ENCODE measurements around the gene LIN28A.
"Not testable (repeated sequence)": the region's sequence is repeated elsewhere in the genome, so short reads cannot be mapped to it uniquely, and the experiment has no call there.

Gene LIN28A

DNA sequence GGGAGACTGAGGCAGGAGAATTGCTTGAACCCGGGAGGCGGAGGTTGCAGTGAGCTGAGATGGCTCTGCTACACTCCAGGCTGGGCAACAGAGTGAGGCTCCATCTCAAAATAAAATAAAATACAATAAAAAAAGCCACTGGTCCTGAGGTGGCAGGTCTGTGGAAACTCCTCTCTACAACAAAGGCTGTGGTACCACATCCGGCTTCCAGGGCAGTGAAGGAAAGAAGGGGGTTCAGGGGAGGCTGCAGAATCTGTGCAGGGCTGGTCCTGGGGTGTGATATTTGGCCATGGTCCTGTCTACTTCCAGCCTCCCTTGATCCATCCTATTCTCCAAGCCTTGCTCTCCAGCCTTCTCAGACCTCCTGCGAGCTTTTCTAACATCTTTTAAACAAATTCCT is 37.3 kb upstream of the LIN28A start:
- ATAC-seq (replicated peaks; ENCODE audit: extremely low read depth, poor library complexity, severe bottlenecking) (peak; percentile 42), DNase-seq (ENCODE audit: low spot score in 2 of 2) (no peak)
- peak overlapping the region; percentile 75 for H3K4me3 Mint-ChIP-seq
- H3K36me3 Mint-ChIP-seq (ENCODE audit: insufficient read depth): peaks cover 10% of the 10 kb centered on the region
- peak overlapping the region; percentile 75 for H3K27ac Mint-ChIP-seq (ENCODE audit: low read depth)
- no peaks in the 10 kb centered on the region for H3K27me3 Mint-ChIP-seq
- peaks cover 5% of the 10 kb centered on the region for H3K9me3 Mint-ChIP-seq
- H3K4me1 Mint-ChIP-seq: peaks cover 80% of the 10 kb centered on the region

DNA sequence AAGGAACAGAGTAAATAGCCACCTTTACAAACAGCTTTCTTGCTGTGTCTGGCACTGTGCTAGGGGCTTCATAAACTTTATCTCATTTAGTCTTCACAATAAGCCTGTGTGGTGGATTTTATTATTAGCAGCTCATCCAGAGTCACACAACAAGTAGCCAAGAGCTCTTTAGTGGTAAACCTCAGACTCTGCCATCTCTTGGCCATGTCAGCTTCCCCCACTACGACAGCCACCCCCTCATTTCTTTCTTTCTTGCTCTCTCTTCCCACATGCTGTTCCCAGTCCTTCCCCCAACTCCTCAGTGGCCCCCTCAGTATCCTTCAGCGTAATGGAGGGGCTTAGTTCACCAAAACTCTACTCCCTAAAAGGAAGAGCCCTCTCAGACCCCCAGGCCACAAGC is 36.8 kb upstream of the LIN28A start:
- peak overlapping the region; percentile 75 for H3K27ac Mint-ChIP-seq (ENCODE audit: low read depth)
- peaks cover 16% of the 10 kb centered on the region for H3K36me3 Mint-ChIP-seq (ENCODE audit: insufficient read depth)
- H3K9me3 Mint-ChIP-seq: peaks cover 5% of the 10 kb centered on the region
- DNase-seq (ENCODE audit: low spot score in 2 of 2) (no peak), ATAC-seq (replicated peaks; ENCODE audit: extremely low read depth, poor library complexity, severe bottlenecking) (no peak)
- H3K27me3 Mint-ChIP-seq: no peaks in the 10 kb centered on the region
- peaks cover 85% of the 10 kb centered on the region for H3K4me1 Mint-ChIP-seq
- H3K4me3 Mint-ChIP-seq: peak overlapping the region; percentile 75

DNA sequence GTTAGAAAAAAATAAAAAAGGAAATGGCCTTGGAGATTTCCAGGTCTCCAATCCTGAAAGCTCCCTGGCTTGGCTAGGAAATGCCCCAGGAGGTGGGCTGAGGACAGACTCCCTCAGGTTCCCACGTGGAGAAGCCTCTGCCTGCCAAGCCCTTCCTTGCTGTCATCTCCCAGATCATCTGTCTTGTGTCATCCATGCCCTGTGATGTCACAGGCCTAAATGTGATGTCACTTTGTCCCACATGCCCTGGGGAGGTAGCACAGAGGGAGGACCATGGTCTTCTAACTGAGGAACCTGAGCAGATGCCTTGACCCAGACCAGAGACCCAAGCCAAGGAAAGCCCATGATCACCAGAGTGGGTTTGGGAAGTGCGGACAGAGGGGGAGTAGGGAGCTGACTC is 36.3 kb upstream of the LIN28A start:
- not testable (repeated sequence) for DNase-seq (ENCODE audit: low spot score in 2 of 2); H3K9me3 Mint-ChIP-seq; ATAC-seq (replicated peaks; ENCODE audit: extremely low read depth, poor library complexity, severe bottlenecking); H3K27me3 Mint-ChIP-seq
- Mint-ChIP-seq H3K4me1 (peaks cover 86% of the 10 kb centered on the region), H3K27ac (ENCODE audit: low read depth) (peak overlapping the region; percentile 75), H3K36me3 (ENCODE audit: insufficient read depth) (peaks cover 16% of the 10 kb centered on the region), H3K4me3 (peak overlapping the region; percentile 75)

DNA sequence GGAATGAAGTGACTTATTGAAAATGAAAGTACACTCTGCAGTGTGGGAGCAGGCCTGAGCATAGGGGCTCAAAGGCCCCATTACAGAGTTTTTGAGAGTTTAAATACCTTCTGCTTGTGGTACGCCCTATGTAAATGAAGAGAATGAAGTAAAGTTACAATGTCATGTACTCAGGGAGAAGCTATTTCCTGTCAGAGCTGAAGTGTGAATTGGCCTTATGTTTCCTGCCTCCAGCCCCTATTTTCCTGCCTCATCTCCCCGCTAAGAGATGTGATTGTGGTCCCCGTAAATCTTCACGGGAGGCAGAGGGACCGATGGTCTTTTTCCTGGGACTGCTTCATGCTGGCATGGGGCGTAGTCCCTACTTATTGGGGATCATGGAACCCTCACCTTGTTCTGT is 35.5 kb upstream of the LIN28A start:
- Mint-ChIP-seq H3K36me3 (ENCODE audit: insufficient read depth) (peaks cover 19% of the 10 kb centered on the region), H3K27ac (ENCODE audit: low read depth) (peak overlapping the region; percentile 55), H3K4me1 (peaks cover 82% of the 10 kb centered on the region), H3K27me3 (no peaks in the 10 kb centered on the region), H3K4me3 (peak overlapping the region; percentile 75), H3K9me3 (peaks cover 5% of the 10 kb centered on the region)
- DNase-seq (ENCODE audit: low spot score in 2 of 2) (no peak), ATAC-seq (replicated peaks; ENCODE audit: extremely low read depth, poor library complexity, severe bottlenecking) (no peak)

DNA sequence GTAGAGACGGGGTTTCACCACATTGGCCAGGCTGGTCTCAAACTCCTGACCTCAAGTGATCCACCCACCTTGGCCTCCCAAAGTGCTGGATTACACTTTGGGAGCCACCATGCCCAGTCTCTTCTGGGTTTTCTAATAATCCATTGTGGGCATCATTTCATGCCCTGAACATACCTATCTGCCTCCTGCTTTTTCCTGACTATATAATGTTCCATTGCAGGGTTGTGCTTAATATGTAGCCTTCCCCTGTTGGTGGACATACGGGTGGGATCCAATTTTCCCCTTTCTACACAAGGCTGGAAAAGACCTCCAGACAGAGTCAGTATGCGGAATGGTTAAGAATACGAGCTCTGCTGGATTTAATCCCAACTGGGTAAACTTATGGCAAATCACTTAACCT is 34.6 kb upstream of the LIN28A start:
- H3K27me3 Mint-ChIP-seq: no peaks in the 10 kb centered on the region
- peaks cover 76% of the 10 kb centered on the region for H3K4me1 Mint-ChIP-seq
- H3K9me3 Mint-ChIP-seq: peaks cover under 1% of the 10 kb centered on the region
- H3K36me3 Mint-ChIP-seq (ENCODE audit: insufficient read depth): peaks cover 16% of the 10 kb centered on the region
- no peak overlapping the region for H3K27ac Mint-ChIP-seq (ENCODE audit: low read depth)
- ATAC-seq (replicated peaks; ENCODE audit: extremely low read depth, poor library complexity, severe bottlenecking): no peak
- H3K4me3 Mint-ChIP-seq: no peak overlapping the region
- no peak for DNase-seq (ENCODE audit: low spot score in 2 of 2)

DNA sequence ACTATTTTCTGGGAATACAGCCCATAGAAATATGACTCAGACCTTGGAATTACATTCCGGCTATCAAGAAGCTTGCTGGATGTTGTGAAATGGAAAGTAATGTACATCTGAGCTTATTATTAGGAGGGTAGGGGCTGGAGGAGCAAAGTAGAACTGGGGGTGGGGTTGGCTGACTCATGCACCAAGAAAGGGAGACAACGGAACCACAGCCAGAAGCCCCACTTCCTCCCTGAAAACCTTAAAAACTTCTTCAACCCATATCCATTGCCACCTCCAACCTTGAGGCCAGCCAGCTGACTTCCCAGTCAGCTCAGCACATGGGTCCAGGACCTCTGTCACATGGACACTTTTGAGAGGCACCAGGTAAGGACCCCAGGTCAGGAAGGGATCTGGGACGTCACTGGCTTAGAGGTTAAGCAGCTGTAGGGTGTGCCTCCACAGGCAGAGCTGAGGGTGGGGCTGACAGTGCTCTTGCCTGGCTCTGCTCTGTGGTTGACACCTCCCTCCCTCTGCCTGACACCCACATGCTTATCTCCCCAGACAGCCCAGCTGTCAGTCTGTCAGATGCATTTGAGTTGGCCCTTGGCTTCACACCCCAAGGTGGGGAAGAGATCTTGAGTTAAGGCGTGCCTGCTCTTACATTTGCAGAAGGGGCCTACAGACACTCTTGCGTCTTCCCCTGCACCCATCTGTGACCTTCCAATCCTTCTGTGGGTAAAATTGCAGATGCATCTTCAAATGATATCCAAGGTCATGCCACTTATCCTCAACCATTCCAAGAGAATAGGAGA is 32.3 kb upstream of the LIN28A start:
- Mint-ChIP-seq H3K9me3 (no peaks in the 10 kb centered on the region), H3K4me3 (peak overlapping the region; percentile 73), H3K36me3 (ENCODE audit: insufficient read depth) (peaks cover 15% of the 10 kb centered on the region), H3K27ac (ENCODE audit: low read depth) (peak overlapping the region; percentile 97), H3K4me1 (peaks cover 61% of the 10 kb centered on the region), H3K27me3 (no peaks in the 10 kb centered on the region)
- ATAC-seq (replicated peaks; ENCODE audit: extremely low read depth, poor library complexity, severe bottlenecking) (peak; percentile 97), DNase-seq (ENCODE audit: low spot score in 2 of 2) (peak; percentile 65 to 89)

DNA sequence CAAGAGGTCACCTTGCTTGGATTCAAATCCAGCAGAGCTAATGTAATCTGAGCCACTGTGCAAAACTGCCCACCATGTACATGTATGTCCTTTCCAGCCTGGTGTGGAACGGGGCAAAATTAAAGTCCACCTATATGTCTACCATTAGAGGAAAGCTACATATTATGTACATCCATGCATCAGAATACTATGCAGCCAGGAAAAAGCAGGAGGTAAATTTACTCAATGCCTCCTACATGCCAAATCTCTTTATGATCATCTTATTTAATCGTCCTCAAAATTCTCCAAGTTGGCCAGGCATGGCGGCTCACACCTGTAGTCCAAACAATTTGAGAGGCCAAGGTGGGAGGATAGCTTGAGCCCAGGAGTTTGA is 31.8 kb upstream of the LIN28A start:
- no peak for ATAC-seq (replicated peaks; ENCODE audit: extremely low read depth, poor library complexity, severe bottlenecking)
- Mint-ChIP-seq H3K4me1 (peaks cover 57% of the 10 kb centered on the region), H3K4me3 (peak overlapping the region; percentile 73), H3K27me3 (no peaks in the 10 kb centered on the region), H3K36me3 (ENCODE audit: insufficient read depth) (peaks cover 15% of the 10 kb centered on the region), H3K27ac (ENCODE audit: low read depth) (peak overlapping the region; percentile 97), H3K9me3 (no peaks in the 10 kb centered on the region)
- no peak for DNase-seq (ENCODE audit: low spot score in 2 of 2)

DNA sequence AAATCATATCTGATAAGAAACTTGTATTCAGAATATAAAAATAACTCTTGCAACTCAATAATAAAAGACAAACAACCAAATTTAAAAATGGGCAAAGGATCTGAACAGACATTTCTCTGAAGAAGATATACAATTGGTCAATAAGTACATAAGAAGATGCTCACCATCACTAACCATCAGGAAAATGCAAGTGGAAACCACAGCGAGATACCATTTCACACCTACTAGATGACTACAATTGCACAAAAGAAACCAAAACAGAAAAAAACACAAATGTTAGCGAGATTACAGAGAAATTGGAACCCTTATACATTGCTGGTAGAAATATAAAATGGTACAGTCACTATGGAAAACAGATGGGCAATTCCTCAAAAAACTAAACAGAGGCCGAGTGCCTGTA is 26.5 kb upstream of the LIN28A start:
- Mint-ChIP-seq H3K4me1 (peaks cover 35% of the 10 kb centered on the region), H3K27ac (ENCODE audit: low read depth) (peak overlapping the region; percentile 24), H3K36me3 (ENCODE audit: insufficient read depth) (peaks cover 5% of the 10 kb centered on the region), H3K27me3 (peaks cover 8% of the 10 kb centered on the region), H3K4me3 (peak overlapping the region; percentile 60), H3K9me3 (no peaks in the 10 kb centered on the region)
- DNase-seq (ENCODE audit: low spot score in 2 of 2) (no peak), ATAC-seq (replicated peaks; ENCODE audit: extremely low read depth, poor library complexity, severe bottlenecking) (peak; percentile 58)

DNA sequence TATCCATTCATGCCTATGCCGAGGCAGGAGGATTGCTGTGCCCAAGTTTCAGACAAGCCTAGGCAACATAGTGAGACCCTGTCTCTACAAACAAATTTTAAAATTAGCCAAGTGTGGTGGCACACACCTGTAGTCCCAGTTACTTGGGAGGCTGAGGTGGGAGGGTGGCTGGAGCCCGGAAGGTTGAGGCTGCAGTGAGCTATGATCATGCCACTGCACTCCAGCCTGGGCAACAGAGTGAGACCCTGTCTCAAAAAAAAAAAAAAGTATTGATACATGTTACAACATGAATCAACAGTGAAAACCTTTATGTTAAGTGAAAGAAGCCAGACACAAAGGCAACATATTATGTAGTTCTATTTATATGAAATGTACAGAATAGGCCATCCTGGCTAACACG is 25.6 kb upstream of the LIN28A start:
- DNase-seq (ENCODE audit: low spot score in 2 of 2); H3K9me3 Mint-ChIP-seq; ATAC-seq (replicated peaks; ENCODE audit: extremely low read depth, poor library complexity, severe bottlenecking); H3K36me3 Mint-ChIP-seq (ENCODE audit: insufficient read depth): not testable (repeated sequence)
- H3K4me1 Mint-ChIP-seq: peaks cover 35% of the 10 kb centered on the region
- peaks cover 10% of the 10 kb centered on the region for H3K27me3 Mint-ChIP-seq
- H3K27ac Mint-ChIP-seq (ENCODE audit: low read depth): peak overlapping the region; percentile 83
- H3K4me3 Mint-ChIP-seq: peak overlapping the region; percentile 18

DNA sequence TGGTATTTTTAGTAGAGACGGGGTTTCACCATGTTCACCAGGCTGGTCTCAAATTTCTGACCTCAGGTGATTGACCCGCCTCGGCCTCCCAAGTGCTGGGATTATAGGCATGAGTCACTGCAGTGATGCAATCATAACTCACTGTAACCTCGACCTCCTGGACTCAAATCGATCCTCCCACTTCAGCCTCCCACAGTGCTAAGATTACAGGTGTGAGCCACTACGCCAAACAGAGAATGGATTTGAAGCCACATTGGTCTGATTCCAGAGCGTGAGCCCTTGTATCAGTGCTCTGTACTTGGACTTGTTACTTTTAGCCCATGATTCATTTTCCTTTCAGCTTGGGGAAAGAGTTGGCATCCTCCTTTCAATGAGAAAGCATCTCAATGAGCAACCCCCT is 23.2 kb upstream of the LIN28A start:
- no peak for ATAC-seq (replicated peaks; ENCODE audit: extremely low read depth, poor library complexity, severe bottlenecking)
- no peak overlapping the region for H3K27ac Mint-ChIP-seq (ENCODE audit: low read depth)

DNA sequence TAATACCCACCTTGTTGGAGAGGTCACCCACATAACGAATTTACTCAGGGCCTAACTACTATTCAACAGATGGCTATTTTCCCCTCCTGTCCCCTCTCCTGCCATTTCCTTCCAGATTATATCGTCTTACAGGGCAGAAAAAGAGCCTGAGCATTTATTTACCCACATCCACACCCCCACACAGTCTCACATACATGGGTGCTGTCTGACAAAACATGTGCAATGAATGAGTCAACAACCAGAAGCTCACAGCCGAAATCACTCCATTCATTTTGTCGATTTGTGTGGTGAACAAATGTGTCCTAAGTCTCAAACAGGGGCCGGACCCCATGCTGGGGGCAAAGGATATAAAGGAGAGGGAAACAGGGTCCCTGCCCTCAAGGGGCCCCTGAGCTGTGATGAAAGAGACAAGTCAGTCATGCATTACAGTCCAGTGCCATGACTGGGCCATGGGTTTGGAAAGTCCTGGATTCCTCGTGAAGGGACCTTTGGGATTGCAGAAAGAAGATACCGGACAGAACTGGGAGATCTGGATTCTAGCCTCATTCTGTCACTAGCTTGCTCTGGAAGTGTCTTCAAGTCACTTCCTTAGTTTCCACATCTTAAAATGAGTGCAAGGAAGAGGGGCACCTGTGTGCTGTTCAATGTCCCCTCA is 21.7 kb upstream of the LIN28A start:
- no peaks in the 10 kb centered on the region for H3K9me3 Mint-ChIP-seq
- H3K36me3 Mint-ChIP-seq (ENCODE audit: insufficient read depth): peaks cover 2% of the 10 kb centered on the region
- peaks cover 10% of the 10 kb centered on the region for H3K27me3 Mint-ChIP-seq
- peaks cover 41% of the 10 kb centered on the region for H3K4me1 Mint-ChIP-seq
- H3K27ac Mint-ChIP-seq (ENCODE audit: low read depth): no peak overlapping the region
- ATAC-seq (replicated peaks; ENCODE audit: extremely low read depth, poor library complexity, severe bottlenecking) (no peak), DNase-seq (ENCODE audit: low spot score in 2 of 2) (no peak)
- no peak overlapping the region for H3K4me3 Mint-ChIP-seq

More for the DNA sequence above, 23.2 kb upstream of the LIN28A start:
- Mint-ChIP-seq H3K27me3 (peaks cover 10% of the 10 kb centered on the region), H3K4me3 (no peak overlapping the region), H3K36me3 (ENCODE audit: insufficient read depth) (peaks cover 2% of the 10 kb centered on the region), H3K9me3 (no peaks in the 10 kb centered on the region), H3K4me1 (peaks cover 42% of the 10 kb centered on the region)
- DNase-seq (ENCODE audit: low spot score in 2 of 2): no peak

DNA sequence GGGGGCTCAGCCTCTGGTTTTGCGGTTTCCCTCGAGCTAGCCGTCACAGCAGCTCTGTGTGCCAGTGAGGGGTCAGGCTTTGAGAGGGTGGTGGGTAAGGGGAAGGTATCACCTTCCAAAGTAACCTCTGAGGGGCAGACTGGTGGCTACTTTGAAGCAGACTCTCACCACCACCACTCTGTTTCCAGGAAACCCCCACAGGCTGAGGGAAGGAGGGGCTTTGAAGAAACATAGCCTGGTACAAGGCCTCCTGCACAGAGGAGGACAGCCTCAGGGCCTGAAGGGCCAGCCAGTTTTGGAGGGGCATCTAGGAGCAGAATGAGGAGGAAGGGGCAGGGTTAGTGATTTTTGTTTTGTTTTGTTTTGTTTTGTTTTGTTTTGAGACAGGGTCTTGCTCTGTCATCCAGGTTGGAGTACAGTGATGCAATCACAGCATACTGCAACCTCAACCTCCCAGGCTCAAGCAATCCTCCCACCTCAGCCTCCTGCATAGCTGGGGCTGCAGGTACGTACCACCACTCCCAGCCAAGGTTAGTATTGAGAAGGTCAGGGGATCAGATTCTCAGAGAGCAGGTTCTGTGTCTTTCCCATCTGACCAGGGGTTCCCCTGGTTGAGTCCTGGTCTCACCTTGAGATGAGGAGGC is 20.9 kb upstream of the LIN28A start:
- H3K4me1 Mint-ChIP-seq: peaks cover 33% of the 10 kb centered on the region
- H3K4me3 Mint-ChIP-seq: no peak overlapping the region

More for the DNA sequence above, 20.9 kb upstream of the LIN28A start:
- Mint-ChIP-seq H3K27ac (ENCODE audit: low read depth) (no peak overlapping the region), H3K9me3 (no peaks in the 10 kb centered on the region), H3K36me3 (ENCODE audit: insufficient read depth) (peaks cover 2% of the 10 kb centered on the region), H3K27me3 (peaks cover 10% of the 10 kb centered on the region)
- ATAC-seq (replicated peaks; ENCODE audit: extremely low read depth, poor library complexity, severe bottlenecking): no peak
- DNase-seq (ENCODE audit: low spot score in 2 of 2): no peak

Measured in central memory CD8-positive, alpha-beta T cell (primary cell).